ENCODE results near the gene ANKS1A.

The ANKS1A gene

DNA sequence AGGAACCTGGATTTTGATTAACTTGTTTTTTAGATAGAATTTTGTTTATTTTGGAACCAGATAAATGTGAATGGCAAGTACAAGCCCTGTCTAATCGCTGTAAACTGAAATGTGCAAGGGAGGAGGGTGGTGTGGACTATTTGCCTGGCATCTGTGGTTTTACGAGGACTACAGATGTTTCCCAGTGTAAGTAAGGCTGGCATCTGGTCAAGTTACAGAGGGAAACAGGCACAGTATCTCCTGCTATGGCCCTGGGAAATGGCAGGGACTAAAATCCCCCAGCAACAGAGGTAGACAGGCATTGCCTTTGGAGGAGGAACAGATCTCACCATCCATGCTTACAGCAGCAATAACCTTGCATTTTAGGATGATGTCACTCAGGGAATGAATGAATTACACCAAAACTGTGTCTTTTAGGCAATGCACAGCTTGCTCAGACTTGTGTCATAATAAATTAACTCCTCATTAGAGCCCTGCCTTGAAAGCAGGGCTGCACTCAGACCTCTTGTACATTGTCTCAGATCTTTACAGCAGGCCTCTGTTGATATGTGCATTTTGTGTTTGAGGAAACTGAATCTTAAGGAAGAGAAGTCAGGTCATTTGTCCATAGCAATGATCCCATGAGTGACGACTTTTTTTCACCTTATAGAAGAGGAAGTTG is 155.8 kb downstream of the ANKS1A start (continued):
- peak; percentile 45; the same call in 1 of the 2 replicates for TF ChIP-seq YY2 (tag by site-specific recombination; IDR thresholded peaks at IDR 0.05)
- TF ChIP-seq GFI1B (tag by site-specific recombination; IDR thresholded peaks at IDR 0.05), result no peak
- no peak for TF ChIP-seq PRDM10 (tag by site-specific recombination; IDR thresholded peaks at IDR 0.05)
- TF ChIP-seq ZBTB44 (tag by site-specific recombination; IDR thresholded peaks at IDR 0.05), result no peak
- peak; percentile 98 for TF ChIP-seq ZNF24 (tag by site-specific recombination; IDR thresholded peaks at IDR 0.05)
- no peak for TF ChIP-seq ZNF639 (tag by site-specific recombination; IDR thresholded peaks at IDR 0.05)
- TF ChIP-seq ZNF785 (tag by site-specific recombination; IDR thresholded peaks at IDR 0.05), result no peak
- TF ChIP-seq MEIS1 (CRISPR knock-in tag; IDR thresholded peaks at IDR 0.05; ENCODE audit: borderline replicate concordance), result no peak
- no peak for TF ChIP-seq ZFHX2 (tag by site-specific recombination; conservative IDR thresholded peaks at IDR 0.05)
- TF ChIP-seq, protein P1, sequence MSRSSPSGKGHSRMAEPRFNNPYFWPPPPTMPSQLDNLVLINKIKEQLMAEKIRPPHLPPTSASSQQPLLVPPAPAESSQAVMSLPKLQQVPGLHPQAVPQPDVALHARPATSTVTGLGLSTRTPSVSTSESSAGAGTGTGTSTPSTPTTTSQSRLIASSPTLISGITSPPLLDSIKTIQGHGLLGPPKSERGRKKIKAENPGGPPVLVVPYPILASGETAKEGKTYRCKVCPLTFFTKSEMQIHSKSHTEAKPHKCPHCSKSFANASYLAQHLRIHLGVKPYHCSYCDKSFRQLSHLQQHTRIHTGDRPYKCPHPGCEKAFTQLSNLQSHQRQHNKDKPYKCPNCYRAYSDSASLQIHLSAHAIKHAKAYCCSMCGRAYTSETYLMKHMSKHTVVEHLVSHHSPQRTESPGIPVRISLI (tag by site-specific recombination; IDR thresholded peaks at IDR 0.05), result no peak
- TF ChIP-seq BCL11A (tag by site-specific recombination; IDR thresholded peaks at IDR 0.05; ENCODE audit: low read depth), result no peak
- TF ChIP-seq EGR2 (tag by site-specific recombination; IDR thresholded peaks at IDR 0.05; ENCODE audit: low read depth), result no peak
- no peak for TF ChIP-seq ZSCAN30 (tag by site-specific recombination; IDR thresholded peaks at IDR 0.05)
- TF ChIP-seq ZBTB7A (tag by site-specific recombination; IDR thresholded peaks at IDR 0.05; ENCODE audit: low read depth), result no peak
- TF ChIP-seq IKZF3 (tag by site-specific recombination; IDR thresholded peaks at IDR 0.05), result no peak
- TF ChIP-seq, protein P2, sequence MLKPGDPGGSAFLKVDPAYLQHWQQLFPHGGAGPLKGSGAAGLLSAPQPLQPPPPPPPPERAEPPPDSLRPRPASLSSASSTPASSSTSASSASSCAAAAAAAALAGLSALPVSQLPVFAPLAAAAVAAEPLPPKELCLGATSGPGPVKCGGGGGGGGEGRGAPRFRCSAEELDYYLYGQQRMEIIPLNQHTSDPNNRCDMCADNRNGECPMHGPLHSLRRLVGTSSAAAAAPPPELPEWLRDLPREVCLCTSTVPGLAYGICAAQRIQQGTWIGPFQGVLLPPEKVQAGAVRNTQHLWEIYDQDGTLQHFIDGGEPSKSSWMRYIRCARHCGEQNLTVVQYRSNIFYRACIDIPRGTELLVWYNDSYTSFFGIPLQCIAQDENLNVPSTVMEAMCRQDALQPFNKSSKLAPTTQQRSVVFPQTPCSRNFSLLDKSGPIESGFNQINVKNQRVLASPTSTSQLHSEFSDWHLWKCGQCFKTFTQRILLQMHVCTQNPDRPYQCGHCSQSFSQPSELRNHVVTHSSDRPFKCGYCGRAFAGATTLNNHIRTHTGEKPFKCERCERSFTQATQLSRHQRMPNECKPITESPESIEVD (tag by site-specific recombination; IDR thresholded peaks at IDR 0.05), result peak; percentile 29
- TF ChIP-seq ZNF292 (tag by site-specific recombination; IDR thresholded peaks at IDR 0.05; ENCODE audit: borderline replicate concordance, low read depth), result no peak
- no peak for TF ChIP-seq ZNF48 (tag by site-specific recombination; IDR thresholded peaks at IDR 0.05)
- 0 out of 2 replicates have a peak, but pooled peaks have one; percentile 57 for TF ChIP-seq ZBTB21 (tag by site-specific recombination; IDR thresholded peaks at IDR 0.05)
- TF ChIP-seq ZSCAN4 (tag by site-specific recombination; IDR thresholded peaks at IDR 0.05), result no peak
- no peak for TF ChIP-seq ZFP69B (tag by site-specific recombination; IDR thresholded peaks at IDR 0.05)
- no peak for TF ChIP-seq ZBTB8A (tag by site-specific recombination; IDR thresholded peaks at IDR 0.05)
- TF ChIP-seq ZNF184 (tag by site-specific recombination; IDR thresholded peaks at IDR 0.05), result no peak
- TF ChIP-seq, protein P3, sequence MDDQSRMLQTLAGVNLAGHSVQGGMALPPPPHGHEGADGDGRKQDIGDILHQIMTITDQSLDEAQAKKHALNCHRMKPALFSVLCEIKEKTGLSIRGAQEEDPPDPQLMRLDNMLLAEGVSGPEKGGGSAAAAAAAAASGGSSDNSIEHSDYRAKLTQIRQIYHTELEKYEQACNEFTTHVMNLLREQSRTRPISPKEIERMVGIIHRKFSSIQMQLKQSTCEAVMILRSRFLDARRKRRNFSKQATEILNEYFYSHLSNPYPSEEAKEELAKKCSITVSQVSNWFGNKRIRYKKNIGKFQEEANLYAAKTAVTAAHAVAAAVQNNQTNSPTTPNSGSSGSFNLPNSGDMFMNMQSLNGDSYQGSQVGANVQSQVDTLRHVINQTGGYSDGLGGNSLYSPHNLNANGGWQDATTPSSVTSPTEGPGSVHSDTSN (CRISPR knock-in tag; IDR thresholded peaks at IDR 0.05), result no peak

All from HEK293 (cell line).